ENCODE data around the gene TCTN1.

TCTN1 gene

GRCh38 chr12:110661337-110661972 is 47.5 kb downstream of the TCTN1 start:
- no peak for DNase-seq (ENCODE audit: extremely low read depth, low read depth)
- TF ChIP-seq, protein P1, sequence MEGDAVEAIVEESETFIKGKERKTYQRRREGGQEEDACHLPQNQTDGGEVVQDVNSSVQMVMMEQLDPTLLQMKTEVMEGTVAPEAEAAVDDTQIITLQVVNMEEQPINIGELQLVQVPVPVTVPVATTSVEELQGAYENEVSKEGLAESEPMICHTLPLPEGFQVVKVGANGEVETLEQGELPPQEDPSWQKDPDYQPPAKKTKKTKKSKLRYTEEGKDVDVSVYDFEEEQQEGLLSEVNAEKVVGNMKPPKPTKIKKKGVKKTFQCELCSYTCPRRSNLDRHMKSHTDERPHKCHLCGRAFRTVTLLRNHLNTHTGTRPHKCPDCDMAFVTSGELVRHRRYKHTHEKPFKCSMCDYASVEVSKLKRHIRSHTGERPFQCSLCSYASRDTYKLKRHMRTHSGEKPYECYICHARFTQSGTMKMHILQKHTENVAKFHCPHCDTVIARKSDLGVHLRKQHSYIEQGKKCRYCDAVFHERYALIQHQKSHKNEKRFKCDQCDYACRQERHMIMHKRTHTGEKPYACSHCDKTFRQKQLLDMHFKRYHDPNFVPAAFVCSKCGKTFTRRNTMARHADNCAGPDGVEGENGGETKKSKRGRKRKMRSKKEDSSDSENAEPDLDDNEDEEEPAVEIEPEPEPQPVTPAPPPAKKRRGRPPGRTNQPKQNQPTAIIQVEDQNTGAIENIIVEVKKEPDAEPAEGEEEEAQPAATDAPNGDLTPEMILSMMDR (IDR thresholded peaks at IDR 0.05; ENCODE audit: low read depth, low read length): no peak

DNA sequence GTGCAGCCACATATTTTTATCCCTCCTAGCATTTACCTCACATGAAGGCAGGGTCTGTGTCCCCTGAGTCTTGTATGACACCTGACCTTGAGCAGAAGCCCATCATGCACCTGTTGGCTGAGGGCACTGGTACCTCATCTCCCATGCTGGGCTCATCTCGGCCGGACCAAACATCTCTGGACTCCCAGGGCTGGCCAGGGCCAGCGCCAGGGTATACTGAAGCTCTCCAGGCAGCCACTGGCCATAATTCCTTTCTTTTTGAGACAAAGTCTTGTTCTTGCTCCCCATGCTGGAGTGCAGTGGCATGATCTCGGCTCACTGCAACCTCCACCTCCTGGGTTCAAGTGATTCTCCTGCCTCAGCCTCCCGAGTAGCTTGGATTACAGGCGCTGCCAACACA is 53.0 kb downstream of the TCTN1 start:
- TF ChIP-seq, protein P1 (IDR thresholded peaks at IDR 0.05; ENCODE audit: low read depth, low read length): no peak
- no peak for DNase-seq (ENCODE audit: extremely low read depth, low read depth)

- no peak for DNase-seq (ENCODE audit: extremely low read depth, low read depth)
- TF ChIP-seq, protein P1 (IDR thresholded peaks at IDR 0.05; ENCODE audit: low read depth, low read length): no peak
These were observed 53.7 kb downstream of the TCTN1 start for GRCh38 chr12:110667671-110668070.

DNA sequence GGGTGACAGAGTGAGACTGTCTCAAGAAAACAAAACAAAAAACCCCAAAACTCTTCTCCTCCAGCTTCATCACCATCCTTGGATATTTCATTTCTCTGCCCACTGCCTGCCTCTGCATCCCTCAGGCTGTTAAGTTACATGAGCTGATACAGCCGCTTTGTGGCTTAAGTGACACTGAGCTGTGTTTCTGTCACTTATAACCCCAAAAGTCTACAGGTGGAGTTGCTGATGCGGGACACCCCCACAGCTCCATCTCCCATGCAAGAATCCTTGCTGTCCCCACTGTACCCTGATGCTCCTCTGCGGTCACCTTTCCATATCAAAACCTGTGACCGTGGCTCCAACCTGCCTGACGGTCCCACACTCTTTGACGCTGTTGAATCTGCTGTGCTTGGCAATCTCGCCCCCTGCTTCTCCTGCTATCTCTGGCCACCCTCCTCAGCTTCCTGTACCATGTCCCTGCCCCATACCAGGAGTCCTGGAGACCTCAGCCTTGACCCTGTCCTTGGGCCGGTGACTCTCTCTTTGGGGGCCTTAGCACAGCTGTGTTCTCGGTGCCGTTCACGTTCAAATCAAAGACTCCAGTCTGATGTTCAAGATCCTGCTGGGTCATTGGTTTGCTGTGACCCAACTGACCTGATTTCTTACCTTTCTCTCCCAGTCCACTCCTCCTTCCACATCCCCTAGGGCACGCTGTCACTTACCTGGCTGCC is 54.7 kb downstream of the TCTN1 start:
- DNase-seq (ENCODE audit: extremely low read depth, low read depth): no peak
- TF ChIP-seq, protein P1 (IDR thresholded peaks at IDR 0.05; ENCODE audit: low read depth, low read length): no peak

DNA sequence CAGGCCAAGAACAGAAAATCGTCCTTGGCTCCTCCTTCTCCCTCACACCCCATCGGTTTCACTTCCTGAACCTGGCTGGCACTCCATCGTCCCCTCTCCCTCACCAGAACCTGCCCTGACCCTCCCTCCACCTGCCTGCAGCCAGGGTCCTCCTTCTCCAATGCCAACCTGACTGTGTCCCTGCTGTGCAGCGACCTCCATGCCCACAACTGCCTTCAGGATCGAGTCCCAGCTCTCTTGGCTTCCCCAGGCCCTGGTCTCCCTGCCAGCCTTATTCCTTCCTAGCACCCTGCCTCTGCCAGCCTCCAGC is 55.2 kb downstream of the TCTN1 start:
- no peak for DNase-seq (ENCODE audit: extremely low read depth, low read depth)
- TF ChIP-seq, protein P1 (IDR thresholded peaks at IDR 0.05; ENCODE audit: low read depth, low read length): no peak

DNA sequence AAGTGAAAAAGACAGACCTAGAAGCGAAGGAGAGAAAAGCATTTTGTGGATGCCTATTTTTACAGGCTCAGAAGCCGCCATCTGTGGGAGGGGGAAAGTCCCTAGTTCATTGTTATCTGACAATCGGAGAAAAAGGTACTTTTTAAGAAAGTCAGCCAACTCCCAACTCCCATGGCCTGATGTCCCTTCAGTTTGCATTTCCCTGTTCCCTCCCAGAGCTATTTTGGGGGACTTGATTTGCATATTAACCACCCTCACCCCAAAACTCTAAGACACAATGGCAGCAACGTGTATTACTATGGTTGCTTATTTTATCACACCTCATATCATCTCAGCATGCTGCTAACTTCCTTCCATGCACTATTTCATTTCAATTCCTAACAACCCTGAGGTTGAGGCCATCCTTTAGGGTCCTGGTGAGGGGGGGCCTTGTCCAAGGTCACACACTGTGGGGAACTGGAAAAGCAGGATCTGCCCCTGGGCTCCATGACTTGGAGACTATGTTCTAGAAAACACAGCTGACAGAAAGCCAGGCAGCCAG is 56.3 kb downstream of the TCTN1 start:
- TF ChIP-seq, protein P1 (IDR thresholded peaks at IDR 0.05; ENCODE audit: low read depth, low read length): no peak
- no peak for DNase-seq (ENCODE audit: extremely low read depth, low read depth)

- DNase-seq (ENCODE audit: extremely low read depth, low read depth): no peak
These were observed 62.2 kb downstream of the TCTN1 start for GRCh38 chr12:110676171-110676570.

More at GRCh38 chr12:110676171-110676570, 62.2 kb downstream of the TCTN1 start:
- TF ChIP-seq, protein P1 (IDR thresholded peaks at IDR 0.05; ENCODE audit: low read depth, low read length): no peak

Measured in AG09319 (cell line).